GM18502 (cell line): Measurements from ENCODE around the gene NAA20.

ENCODE experiments used
- ATAC-seq: cut with Tn5 transposase; IDR thresholded peaks from one replicate; pipeline ENCODE4 v1.9.1; 2021; ENCODE audit warnings: mild to moderate bottlenecking; ENCODE audit not compliant: unreplicated experiment, poor library complexity

The NAA20 gene, protein sequence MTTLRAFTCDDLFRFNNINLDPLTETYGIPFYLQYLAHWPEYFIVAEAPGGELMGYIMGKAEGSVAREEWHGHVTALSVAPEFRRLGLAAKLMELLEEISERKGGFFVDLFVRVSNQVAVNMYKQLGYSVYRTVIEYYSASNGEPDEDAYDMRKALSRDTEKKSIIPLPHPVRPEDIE

DNA sequence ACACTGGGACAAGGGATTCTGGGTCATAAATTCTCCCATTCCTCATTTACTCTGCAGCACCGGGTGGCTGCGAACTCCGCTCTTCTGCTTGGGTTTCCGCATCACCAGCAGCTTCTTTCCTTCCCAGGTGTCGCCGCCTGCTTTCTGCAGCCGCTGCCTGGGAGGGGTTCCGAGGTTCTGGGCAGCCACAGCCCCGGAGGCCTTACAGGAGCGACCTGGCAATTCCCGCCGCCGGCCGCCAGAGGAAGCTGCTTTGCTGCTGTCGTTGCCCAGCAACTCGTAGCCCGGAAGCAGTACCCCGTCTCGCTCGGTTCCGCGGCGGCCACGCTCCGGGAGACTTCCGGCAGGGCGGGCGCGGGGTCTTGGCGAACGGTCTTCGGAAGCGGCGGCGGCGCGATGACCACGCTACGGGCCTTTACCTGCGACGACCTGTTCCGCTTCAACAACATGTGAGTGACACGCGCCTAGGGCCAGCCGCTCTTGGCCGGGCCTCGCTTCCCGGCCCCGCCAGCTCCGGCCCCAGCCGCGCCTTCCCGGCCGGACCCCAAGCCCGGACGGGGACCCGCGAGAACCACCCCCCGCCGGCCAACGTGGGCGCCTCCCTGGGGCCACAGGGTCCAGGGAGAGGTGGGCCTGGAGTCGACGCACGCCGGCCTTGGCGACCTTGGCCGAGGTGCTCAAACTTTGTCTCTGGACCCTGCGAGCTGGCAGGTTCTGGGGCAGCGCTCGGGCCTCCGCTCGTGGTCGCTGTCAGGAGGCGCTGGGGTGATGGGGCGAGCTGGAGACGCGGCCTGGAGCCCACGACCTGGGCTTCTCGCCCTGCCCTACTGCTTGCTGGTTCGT, at the start of gene NAA20:
NAA20 (plus strand) TSS at position 362 of the 843 bp plus-strand sequence; CDS start at position 397, 35 bp downstream.
- ATAC-seq: peak; percentile 99

DNA sequence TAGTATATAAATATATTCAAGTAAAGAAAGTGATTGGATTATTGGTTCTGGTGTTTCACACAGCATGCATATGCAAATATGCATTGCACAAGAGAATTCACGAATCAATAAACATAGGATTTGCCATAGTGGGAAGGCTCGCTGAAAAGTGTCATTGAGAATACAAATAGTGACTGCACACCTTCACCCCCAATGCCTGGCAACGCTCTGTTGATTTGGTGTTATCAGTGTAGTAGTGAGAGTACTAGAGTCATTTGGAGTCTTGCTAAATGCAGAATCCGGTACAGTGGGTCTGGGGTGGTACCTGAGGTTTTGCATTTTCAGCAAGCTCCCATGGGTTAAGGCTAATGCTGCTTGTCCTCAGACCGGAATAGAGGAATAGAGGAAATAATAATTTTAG, 49.7 kb upstream of the NAA20 start:
- ATAC-seq: no peak

DNA sequence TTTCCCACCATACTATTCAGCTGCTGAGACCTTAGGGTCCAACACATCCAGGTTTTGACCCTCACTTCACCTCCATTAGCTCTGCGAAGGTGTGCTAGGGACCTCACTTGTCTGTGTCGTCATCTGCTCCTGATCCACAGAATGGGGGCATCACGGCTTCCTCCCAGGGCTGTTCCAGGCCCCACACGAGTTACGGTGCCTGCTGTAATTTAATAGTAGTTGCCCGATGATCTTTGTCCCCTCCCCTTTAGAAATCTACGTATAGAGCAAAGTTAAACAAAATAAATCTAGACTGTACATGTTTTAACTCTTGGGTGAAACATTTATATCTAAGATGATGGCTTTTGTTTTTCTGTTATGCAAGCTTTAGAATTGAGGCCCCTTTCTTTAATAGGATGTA, 49.1 kb upstream of the NAA20 start:
- ATAC-seq: no peak

DNA sequence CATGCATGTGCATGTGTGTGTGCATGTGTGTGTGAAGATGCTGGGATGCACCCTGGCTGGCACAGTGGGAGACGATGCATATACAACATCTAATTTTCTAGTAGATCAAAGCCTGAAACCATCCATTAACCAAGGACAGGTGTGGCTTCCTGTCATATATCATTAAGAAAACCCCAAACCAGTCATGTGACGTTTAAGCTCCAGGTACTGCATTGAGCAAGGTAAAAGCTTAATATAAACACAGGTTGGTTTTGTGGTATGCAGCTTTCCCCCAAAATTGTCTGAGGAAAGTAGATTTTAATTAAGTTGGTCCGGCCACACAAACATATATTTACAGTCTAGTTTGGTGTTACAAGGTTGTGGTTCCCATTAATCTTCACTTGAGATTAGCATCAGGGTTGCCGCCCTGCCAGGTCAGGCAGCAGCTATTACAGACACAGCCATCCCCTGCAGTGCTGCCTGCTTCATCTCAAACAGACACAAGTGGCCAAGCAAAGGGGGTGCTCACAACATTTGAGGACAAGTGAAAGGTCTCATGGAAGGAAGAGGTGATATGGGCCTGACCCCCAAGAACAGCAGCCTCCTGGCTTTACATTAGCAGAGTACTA, 48.6 kb upstream of the NAA20 start:
- ATAC-seq: no peak

DNA sequence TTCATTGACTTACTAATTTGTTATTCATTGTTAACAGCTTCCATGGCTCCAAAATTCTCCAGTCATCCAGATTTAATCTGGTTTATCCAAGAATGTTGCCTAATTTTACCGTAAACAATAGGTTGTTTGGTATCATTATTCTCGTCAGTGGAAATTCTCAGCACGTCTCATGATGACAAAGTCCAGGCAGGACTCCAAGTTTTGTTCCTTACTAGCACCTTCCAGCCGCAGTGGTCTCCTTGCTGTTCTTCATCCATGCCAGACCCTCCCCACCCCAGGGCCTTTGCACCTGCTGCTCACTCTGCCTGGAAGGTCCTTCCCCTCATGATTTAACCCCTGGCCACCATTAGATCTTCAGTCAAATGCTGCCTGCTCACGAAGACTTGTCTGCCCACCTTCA, 48.1 kb upstream of the NAA20 start:
- no peak for ATAC-seq

DNA sequence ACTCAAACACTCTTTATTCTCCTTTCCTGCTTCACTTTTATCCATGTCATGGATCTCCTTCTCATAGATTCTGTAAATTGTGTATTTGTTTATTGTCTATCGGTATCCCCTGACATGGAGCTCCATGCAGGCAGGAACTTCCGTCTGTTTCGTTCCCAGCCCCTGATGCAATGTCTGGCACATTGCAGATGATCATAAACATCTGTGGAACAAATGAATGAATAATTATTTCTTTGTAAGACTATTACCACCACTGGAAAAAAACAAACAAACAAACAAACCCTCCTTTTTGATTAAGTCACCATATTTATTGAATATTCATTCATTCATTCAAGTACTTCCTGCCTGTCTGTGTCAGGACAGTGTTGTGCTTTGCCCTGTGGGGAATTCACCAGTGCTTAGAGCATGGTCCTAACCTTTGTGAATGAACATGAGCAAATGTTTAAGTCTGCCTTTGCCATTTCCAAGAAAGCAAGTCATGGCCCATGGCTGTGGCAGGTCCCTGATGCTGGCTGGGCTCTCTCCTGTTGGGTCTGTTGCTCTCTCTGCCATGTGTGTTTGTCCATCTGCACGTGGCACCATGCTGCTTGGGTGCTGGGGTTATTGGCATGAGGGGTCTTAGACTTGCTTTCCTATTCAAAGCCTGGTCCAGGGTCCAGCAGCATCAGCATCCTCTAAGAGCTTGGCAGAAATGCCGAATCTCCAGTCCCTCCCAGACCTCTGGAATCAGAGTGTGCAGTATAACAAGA, 47.5 kb upstream of the NAA20 start:
- no peak for ATAC-seq

DNA sequence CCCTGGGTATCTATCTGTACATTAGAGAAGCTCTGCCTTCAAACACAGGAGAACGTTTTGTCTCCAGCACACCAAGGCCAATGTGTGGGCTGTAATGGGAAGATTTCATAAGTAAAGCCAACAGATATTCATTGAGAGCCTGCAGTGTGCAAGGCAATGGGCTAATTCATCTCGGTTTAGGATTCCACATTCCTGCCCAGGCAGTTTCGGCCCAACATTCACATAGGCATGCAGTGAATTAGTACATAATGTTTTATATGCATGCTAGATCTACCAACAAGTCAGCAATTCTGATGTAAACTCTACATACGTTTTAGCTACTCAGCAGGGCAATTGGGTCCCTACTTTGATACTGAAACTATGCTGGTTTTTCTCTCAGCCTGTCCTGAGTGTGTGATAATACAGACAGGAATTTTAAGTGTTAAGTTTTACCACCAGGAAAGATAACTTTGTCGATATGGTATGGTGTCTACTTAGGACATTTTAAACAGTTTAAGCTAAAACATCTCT, 46.9 kb upstream of the NAA20 start:
- no peak for ATAC-seq

DNA sequence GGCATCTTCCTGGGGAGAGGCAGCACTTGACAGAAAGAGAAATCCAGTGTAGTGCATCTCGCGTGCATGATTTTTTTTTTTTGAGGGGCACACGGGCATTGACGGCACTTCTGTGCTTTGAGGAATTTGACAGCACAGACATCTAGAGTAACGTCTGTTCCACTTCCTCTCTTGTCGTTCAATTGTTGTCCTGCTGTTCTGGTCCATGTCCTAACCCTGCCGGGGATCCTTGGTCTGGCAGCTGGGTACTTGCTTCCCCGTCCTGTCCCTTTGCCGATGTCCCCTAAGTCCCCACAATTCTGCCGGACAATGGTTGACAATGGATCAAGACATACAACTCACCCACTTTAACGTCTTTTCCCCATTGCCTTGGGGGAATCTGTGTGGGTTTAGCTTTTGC, 46.0 kb upstream of the NAA20 start:
- no peak for ATAC-seq

DNA sequence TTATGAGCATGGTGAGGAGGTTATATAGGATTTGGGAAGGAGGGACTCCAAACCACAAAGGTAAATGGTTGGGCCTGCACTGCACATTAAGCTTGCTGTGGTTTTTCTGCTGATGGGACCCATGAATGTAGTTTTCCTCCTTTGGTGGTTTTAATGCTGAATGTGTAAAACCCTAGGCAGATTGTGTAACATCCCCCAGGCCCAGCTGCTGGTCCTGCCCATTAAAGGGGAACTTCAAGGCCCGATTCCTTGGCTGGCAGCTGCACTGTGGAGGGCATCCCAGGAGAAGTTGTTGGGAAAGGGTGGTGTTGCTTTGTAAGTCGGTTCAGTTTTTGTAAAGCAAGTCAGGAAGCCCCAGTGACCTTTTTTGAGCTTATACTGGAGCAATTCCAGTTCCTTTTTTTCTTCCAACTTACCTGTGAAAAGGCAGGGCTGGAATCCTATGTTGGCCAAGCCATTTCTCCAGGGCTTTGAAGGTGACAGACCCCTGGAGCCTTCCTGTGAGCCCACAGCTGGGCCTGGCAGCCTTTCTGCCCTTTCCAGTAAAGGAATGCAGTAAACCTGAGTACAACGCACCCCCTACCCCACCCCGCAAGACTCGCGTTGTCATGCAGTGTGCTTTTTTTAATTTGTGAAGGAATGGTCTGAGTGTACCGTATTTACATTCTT, 43.1 kb upstream of the NAA20 start:
- no peak for ATAC-seq

DNA sequence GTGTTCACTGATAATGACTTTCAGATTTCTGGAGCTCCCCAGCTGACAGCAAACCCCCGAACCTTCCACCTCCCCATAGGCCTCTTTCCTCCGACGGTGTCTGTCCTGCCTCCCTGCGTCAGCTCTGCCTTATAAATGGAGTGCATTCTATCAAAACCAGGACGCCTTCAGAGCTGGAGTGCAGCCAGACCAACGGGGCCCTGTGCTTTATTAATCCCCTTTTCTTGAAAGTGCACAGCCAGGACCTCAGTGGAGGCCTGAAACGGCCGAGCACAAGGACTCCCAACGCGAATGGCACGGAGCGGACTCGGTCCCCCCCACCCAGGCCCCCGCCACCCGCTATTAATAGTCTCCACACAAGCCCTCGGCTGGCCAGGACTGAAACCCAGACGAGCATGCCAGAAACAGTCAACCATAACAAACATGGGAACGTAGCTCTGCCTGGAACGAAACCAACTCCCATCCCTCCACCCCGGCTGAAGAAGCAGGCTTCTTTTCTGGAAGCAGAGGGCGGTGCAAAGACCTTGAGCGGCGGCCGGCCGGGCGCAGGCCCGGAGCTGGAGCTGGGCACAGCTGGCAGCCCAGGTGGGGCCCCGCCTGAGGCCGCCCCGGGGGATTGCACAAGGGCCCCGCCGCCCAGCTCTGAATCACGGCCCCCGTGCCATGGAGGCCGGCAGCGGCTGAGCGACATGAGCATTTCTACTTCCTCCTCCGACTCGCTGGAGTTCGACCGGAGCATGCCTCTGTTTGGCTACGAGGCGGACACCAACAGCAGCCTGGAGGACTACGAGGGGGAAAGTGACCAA, 42.3 kb upstream of the NAA20 start:
- ATAC-seq: no peak

DNA sequence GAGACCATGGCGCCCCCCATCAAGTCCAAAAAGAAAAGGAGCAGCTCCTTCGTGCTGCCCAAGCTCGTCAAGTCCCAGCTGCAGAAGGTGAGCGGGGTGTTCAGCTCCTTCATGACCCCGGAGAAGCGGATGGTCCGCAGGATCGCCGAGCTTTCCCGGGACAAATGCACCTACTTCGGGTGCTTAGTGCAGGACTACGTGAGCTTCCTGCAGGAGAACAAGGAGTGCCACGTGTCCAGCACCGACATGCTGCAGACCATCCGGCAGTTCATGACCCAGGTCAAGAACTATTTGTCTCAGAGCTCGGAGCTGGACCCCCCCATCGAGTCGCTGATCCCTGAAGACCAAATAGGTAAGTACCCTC, 41.7 kb upstream of the NAA20 start:
- no peak for ATAC-seq

DNA sequence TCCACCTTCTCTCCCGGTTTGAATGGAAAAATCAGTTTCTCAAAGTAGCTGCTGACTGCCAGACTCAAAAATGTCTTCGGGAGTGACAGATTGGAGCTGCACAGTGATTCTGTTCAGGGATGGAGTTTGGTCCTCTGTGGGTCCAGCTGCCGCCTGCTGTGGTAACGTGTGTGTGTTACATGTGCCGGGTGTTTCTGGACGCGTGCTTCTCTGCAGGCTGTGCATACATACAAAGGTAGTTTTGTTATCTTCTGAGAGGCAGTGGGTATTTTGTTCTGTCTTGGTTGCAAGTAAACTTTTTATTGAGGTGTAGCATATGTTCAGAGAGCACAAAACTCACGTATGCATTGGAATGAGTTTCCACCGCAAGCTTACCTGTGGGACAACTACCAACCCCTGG, 41.3 kb upstream of the NAA20 start:
- ATAC-seq: no peak

DNA sequence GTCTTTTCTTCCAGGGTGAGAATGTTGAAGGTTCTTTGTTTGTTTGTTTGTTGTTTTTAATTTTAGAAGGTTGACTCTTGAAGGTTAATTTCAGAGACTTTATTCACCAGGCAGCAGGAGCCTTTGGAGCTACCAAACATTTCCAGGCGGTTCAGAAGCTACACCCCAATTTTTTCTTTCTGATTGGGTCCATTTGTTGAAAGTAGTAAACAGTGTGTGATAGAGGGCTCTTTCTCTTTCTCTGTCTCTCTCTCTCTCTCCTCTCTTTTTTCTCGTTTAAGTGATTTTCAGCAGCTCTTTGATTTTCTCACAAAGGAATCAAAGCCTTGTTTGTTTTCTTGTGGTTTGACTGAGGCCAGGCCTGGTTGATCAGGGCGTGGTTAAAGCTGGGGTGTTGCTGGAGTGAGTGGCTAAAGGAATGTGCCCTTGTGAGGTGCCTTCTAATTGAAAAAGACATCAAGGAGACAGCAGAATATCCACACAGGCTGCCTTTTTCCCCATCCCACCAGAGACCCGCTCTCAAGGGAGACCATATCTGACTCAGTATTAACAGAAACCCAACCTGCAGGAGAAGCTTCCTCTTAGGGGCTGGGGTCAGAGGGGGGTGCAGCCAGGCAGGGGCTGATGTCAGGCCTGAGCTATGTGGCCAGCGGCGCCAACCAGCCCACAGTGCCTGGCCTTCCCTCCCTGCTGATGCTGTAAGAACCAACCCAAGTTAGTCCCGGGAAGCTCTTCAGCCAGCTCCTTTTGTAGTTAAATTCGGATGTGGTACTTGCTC, 40.4 kb upstream of the NAA20 start:
- ATAC-seq: no peak

DNA sequence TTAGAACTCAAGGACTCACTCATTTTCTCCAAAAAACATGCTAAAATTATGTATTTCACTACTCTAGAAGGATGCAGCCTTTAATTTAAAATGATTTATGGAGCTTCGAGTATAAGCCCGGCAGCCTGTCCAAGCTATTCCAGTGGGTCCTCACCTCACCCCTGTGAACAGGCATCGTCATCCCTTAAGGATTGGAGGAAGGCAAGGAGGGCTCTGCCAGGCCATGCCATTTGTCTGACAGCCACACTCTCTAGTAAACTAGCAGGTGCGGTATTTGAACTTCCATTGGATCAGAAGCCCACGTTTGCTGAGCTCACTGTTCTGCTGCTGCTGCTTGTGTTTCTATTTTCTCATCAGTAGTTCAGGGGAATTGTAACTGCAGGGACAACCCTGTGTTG, 39.8 kb upstream of the NAA20 start:
- ATAC-seq: no peak

DNA sequence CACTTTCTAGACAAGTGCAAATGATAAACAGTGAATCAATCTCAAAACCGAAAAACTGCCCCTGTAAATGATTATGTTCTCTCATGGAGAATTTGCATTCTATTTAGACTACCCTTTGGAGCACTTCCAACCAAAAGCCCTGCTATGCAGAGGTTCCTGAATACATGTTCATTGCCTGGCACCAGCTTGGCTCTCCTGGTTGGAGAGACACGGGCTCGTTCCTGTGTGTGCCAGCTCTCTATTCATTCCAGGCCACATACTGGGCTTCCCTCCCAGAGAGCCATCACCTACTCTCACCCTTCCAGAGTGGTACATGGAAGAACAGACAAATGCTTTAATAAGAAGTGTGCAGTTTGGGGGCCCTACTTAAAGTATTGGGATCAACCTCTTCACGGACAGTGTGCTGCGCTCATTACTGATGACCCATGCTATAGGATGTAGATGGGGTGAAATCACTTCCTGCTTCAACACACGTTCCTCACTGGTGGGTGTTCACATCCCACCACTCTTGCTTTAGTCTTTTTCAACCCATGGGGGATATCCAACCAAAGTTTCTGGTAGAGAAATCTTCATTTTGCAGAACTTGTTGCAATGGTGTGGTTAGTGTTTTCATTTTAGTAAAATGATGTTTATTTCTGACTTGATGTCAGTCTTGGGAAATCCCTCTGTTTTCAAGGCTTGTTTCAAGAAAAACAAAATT, 38.5 kb upstream of the NAA20 start:
- no peak for ATAC-seq

DNA sequence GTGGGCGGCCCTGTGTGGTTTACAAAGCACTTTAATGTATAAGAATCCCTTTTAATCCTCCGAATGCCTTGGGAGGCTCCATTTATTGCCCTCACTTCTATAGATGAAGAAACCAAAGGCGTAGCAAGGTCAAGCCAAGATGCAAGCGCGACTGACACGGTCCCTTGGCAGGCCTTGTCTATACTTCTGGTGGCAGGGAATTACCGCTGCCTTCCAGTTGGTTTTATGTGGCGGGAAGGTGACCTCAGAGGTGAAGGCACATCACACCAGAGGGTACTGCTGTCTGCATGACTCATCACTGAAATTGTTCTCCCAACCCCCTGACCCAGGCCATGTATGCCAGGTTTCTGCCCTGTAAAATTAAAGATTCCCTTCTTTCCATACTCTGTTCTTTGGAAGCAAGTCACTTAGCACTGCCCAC, 36.1 kb upstream of the NAA20 start:
- no peak for ATAC-seq

DNA sequence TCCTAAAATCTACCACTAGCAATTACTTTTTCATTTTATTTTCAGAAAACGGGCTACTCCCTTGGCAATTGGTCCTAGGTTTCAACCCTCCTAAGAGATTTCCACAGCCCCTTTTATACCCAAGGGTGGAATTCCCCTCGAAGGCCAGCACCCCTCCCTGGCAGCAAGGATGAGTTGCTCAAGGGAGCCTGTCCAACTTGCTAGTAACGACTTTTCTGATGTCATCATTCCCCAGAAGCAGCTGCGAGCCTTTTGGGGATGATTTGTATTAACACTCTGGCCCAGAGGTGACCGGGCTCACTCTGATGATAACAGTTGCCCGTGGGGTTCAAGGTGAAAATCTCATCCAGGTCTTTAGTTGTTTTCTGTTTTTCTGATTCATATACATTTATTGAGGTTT, 30.7 kb upstream of the NAA20 start:
- no peak for ATAC-seq

DNA sequence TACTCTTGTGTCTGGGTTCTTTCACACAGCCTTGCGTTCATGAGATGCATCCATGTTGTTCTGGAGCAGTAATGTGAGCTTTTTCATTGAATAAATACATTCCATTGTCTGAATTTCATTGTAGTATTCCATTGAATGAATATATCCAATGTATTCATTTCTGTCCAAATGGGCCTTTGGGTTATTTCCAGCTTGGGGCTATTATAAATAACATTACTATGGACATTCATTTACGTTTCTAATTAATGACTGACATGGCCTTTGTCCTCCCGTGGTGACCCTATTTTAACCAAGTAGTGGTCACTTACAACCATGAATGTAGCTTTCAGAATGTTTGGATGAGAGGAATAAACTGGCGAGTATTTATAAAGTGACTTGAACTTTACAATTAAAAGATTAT, 30.1 kb upstream of the NAA20 start:
- ATAC-seq: no peak
